SK-N-SH treated with all-trans-retinoic acid at 6 μM for 48 hours (cell line): Measurements from ENCODE around the gene MSH5.

ENCODE experiments used
- ARNTL ChIP-seq: fragments of 450-650 bp; formaldehyde crosslinking; IDR thresholded peaks from 2 replicates; pipeline ENCODE4 v1.5.0; 2020; ENCODE audit warnings: low read depth, mild to moderate bottlenecking, moderate library complexity, borderline replicate concordance
- RARB ChIP-seq: fragments of 250-450 bp; sonication (Bioruptor Pico); IDR thresholded peaks from 2 replicates; pipeline ENCODE4 v1.8.0; 2021; ENCODE audit warnings: mild to moderate bottlenecking, moderate library complexity
- TCF4 ChIP-seq: fragments of 250-450 bp; sonication (Bioruptor Pico); IDR thresholded peaks from 2 replicates; pipeline ENCODE4 v1.8.0; 2021; ENCODE audit warnings: mild to moderate bottlenecking, moderate library complexity, borderline replicate concordance
- ZFP30 ChIP-seq: fragments of 450-650 bp; formaldehyde crosslinking; IDR thresholded peaks from 2 replicates; pipeline ENCODE4 v1.5.0; 2022; ENCODE audit warnings: mild to moderate bottlenecking, moderate library complexity
- ZNF565 ChIP-seq: fragments of 450-650 bp; formaldehyde crosslinking; conservative IDR thresholded peaks from 2 replicates; pipeline ENCODE4 v1.5.0; 2020; ENCODE audit warnings: low read depth, mild to moderate bottlenecking, moderate library complexity
- ZNF70 ChIP-seq: fragments of 450-650 bp; formaldehyde crosslinking; IDR thresholded peaks from 2 replicates; pipeline ENCODE4 v1.5.0; 2020; ENCODE audit warnings: mild to moderate bottlenecking, moderate library complexity
- TF ChIP-seq, protein P1 (sequence below): fragments of 250-450 bp; sonication (Bioruptor Pico); IDR thresholded peaks from 2 replicates; pipeline ENCODE4 v1.5.1; 2021; ENCODE audit warnings: mild to moderate bottlenecking, moderate library complexity
- TF ChIP-seq, protein P2 (sequence below): fragments of 250-450 bp; sonication (Bioruptor Pico); IDR thresholded peaks from 2 replicates; pipeline ENCODE4 v1.8.0; 2020; ENCODE audit warnings: mild to moderate bottlenecking, moderate library complexity, borderline replicate concordance

DNA sequence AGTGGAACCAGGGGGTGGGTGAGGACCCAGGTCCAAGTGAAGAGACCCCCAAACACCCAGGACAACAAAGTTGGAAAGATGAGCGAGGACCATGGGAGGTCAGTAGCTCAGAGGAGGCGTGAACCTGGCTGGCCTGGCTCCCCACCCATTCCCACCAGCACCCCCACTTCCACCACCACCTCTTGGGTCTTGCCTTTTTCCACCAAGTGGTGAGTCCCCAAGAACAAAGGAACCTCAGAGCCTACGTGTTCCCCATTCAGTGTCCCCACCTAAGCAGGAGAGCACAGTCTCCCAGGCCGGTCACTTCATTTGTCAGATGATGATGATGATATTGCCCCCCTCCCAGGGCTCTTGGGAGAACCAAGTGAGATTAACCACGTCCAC lies 37.9 kb downstream of the MSH5 start:
- TF ChIP-seq, protein P1, sequence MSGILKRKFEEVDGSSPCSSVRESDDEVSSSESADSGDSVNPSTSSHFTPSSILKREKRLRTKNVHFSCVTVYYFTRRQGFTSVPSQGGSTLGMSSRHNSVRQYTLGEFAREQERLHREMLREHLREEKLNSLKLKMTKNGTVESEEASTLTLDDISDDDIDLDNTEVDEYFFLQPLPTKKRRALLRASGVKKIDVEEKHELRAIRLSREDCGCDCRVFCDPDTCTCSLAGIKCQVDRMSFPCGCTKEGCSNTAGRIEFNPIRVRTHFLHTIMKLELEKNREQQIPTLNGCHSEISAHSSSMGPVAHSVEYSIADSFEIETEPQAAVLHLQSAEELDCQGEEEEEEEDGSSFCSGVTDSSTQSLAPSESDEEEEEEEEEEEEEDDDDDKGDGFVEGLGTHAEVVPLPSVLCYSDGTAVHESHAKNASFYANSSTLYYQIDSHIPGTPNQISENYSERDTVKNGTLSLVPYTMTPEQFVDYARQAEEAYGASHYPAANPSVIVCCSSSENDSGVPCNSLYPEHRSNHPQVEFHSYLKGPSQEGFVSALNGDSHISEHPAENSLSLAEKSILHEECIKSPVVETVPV (CRISPR knock-in tag): no peak
- TF ChIP-seq TCF4: no peak
- no peak for TF ChIP-seq ZNF70 (CRISPR knock-in tag)
- no peak for TF ChIP-seq ZNF565 (CRISPR knock-in tag)
- TF ChIP-seq, protein P2, sequence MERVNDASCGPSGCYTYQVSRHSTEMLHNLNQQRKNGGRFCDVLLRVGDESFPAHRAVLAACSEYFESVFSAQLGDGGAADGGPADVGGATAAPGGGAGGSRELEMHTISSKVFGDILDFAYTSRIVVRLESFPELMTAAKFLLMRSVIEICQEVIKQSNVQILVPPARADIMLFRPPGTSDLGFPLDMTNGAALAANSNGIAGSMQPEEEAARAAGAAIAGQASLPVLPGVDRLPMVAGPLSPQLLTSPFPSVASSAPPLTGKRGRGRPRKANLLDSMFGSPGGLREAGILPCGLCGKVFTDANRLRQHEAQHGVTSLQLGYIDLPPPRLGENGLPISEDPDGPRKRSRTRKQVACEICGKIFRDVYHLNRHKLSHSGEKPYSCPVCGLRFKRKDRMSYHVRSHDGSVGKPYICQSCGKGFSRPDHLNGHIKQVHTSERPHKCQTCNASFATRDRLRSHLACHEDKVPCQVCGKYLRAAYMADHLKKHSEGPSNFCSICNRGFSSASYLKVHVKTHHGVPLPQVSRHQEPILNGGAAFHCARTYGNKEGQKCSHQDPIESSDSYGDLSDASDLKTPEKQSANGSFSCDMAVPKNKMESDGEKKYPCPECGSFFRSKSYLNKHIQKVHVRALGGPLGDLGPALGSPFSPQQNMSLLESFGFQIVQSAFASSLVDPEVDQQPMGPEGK (CRISPR knock-in tag): no peak
- TF ChIP-seq RARB (CRISPR knock-in tag): no peak
- TF ChIP-seq ARNTL: no peak
- TF ChIP-seq ZFP30 (CRISPR knock-in tag): no peak
